Measurements from ENCODE around the gene TNS1. TPM values are rescaled to one million over a fixed set of nuclear protein-coding genes. Genes with fewer than 3 reads are reported as not detected.

TNS1 gene
- total RNA-seq, 1 donor from 2014 or later = 219 TPM

DNA sequence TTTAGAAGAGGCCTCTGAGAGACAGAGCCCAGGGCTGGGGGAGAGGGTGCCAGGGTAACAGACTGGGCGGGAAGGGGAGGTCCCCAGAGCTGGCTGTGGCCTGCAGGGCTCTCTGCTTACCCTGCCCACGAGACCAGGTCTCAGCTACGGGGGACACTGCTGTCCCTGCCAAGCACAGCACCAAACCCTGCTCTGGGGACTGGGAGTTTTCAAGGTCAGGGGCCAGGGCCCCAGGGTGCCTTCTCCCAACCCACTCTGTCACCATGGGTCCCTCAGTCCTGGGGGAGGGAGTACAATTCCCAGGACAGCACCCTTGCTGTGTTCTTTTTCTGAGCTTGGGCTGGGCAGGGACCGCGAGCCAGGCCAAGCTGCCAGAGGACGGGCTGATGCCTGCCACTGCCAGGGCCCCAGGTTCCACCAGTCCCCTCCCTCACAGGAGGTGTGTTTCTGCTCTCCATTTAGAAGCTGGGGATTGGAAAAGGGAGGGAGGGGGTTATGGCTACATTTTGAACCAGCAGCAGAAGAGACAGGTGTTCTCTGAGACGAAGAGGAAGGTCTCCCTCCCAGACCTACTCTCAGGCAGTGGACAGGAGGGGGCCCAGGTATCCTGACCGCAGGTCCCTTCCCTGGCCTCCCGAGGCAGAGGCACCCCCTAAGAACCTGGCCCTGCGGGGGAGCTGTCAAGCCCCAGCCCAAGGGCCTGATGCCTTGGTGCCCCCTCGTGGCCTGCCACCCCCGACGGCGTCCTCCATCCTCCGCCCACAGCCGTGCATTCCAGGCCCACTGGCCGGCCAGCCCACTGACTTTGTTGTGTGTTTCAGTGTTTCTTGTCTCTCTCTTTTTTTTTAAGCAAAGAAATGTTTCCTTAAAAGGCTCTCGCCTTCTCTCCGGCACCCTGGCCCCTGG is 80.4 kb downstream of the TNS1 start:
- H3K4me1 ChIP-seq (ENCODE audit: insufficient read depth, low read length) = peaks cover 61% of the 10 kb centered on the region
- peaks cover 89% of the 10 kb centered on the region for H3K79me2 ChIP-seq (ENCODE audit: insufficient read depth, low read length)
- peaks cover 9% of the 10 kb centered on the region for H3K36me3 ChIP-seq (ENCODE audit: insufficient read depth, low read length)
- FAIRE-seq (no peak), DNase-seq (ENCODE audit: low read depth) (peak; percentile 54)
- Mint-ChIP-seq H3K9me3 (ENCODE audit: unreplicated experiment) (peaks cover 2% of the 10 kb centered on the region), H3K36me3 (ENCODE audit: low read depth, unreplicated experiment) (peaks cover 24% of the 10 kb centered on the region), H3K27me3 (ENCODE audit: low read depth, unreplicated experiment) (no peaks in the 10 kb centered on the region), H3K27ac (ENCODE audit: unreplicated experiment) (peak overlapping the region; percentile 75), H3K4me3 (ENCODE audit: unreplicated experiment) (no peak overlapping the region), H3K4me1 (ENCODE audit: low read depth, unreplicated experiment) (peaks cover 87% of the 10 kb centered on the region)
- H3K9ac ChIP-seq (ENCODE audit: low read length) = peak overlapping the region; percentile 57
- H3K27me3 ChIP-seq (ENCODE audit: insufficient read depth, low read length) = no peaks in the 10 kb centered on the region
- TF ChIP-seq, protein P1, sequence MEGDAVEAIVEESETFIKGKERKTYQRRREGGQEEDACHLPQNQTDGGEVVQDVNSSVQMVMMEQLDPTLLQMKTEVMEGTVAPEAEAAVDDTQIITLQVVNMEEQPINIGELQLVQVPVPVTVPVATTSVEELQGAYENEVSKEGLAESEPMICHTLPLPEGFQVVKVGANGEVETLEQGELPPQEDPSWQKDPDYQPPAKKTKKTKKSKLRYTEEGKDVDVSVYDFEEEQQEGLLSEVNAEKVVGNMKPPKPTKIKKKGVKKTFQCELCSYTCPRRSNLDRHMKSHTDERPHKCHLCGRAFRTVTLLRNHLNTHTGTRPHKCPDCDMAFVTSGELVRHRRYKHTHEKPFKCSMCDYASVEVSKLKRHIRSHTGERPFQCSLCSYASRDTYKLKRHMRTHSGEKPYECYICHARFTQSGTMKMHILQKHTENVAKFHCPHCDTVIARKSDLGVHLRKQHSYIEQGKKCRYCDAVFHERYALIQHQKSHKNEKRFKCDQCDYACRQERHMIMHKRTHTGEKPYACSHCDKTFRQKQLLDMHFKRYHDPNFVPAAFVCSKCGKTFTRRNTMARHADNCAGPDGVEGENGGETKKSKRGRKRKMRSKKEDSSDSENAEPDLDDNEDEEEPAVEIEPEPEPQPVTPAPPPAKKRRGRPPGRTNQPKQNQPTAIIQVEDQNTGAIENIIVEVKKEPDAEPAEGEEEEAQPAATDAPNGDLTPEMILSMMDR (IDR thresholded peaks at IDR 0.05; ENCODE audit: insufficient read depth, low read depth, low read length) = peak; percentile 15
- TF ChIP-seq EZH2 (IDR thresholded peaks at IDR 0.05; ENCODE audit: insufficient read depth, low read length) = no peak
- H3K4me2 ChIP-seq (ENCODE audit: low read length) = peak overlapping the region; percentile 79
- no peak overlapping the region for H3K4me3 ChIP-seq (ENCODE audit: insufficient read depth, low read depth, low read length)
- H2AFZ ChIP-seq (ENCODE audit: low read depth, low read length) = no peak overlapping the region
- H3K9me3 ChIP-seq (ENCODE audit: insufficient read depth, low read depth, low read length) = no peaks in the 10 kb centered on the region
- H4K20me1 ChIP-seq (ENCODE audit: insufficient read depth, low read length) = no peaks in the 10 kb centered on the region
- peak overlapping the region; percentile 71 for H3K27ac ChIP-seq (ENCODE audit: low read depth, low read length)

DNA sequence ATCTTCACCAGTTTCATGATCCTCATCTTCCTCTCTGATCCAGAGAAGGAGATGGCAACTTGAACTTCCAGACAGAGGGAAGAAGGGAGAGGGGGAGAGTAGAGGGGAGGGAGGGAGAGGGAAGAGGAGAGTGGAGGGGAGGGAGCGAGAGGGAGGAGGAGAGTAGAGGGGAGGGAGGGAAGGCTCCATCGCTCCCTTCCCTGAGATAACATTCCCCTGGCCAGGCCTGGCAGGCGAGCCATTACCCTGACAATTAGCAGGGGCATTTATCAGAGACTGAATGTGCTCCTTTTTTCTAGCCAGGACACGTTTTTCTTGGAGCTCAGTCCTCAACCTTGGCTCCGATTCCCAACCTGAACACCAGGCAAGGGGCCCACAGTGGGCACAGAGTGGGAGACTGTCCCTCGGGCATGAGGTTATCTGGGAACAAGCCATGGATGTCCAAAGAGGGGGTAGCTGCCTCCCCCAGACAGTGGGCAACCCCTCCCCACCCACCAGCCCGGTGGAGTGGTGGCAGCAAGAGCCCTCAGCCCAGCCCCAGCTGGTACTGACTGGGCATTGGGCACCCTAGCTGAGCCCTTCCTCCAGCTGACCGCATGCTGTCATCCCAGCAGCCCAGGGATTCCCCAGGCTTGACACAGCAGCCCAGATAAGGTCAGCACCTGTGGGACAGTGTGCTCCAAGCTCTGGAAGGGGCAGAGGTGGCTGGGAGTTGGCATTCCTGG is 81.8 kb downstream of the TNS1 start:
- Mint-ChIP-seq H3K4me1 (ENCODE audit: low read depth, unreplicated experiment) (peaks cover 84% of the 10 kb centered on the region), H3K36me3 (ENCODE audit: low read depth, unreplicated experiment) (peaks cover 24% of the 10 kb centered on the region), H3K27ac (ENCODE audit: unreplicated experiment) (peak overlapping the region; percentile 87), H3K27me3 (ENCODE audit: low read depth, unreplicated experiment) (no peaks in the 10 kb centered on the region), H3K9me3 (ENCODE audit: unreplicated experiment) (peaks cover 2% of the 10 kb centered on the region), H3K4me3 (ENCODE audit: unreplicated experiment) (no peak overlapping the region)
- peak overlapping the region; percentile 79 for H3K4me2 ChIP-seq (ENCODE audit: low read length)
- peaks cover 4% of the 10 kb centered on the region for H3K36me3 ChIP-seq (ENCODE audit: insufficient read depth, low read length)
- H3K9me3 ChIP-seq (ENCODE audit: insufficient read depth, low read depth, low read length) = no peaks in the 10 kb centered on the region
- peaks cover 89% of the 10 kb centered on the region for H3K79me2 ChIP-seq (ENCODE audit: insufficient read depth, low read length)
- peak overlapping the region; percentile 57 for H3K9ac ChIP-seq (ENCODE audit: low read length)
- no peak overlapping the region for H3K4me3 ChIP-seq (ENCODE audit: insufficient read depth, low read depth, low read length)
- H3K27me3 ChIP-seq (ENCODE audit: insufficient read depth, low read length) = no peaks in the 10 kb centered on the region
- peak overlapping the region; percentile 71 for H3K27ac ChIP-seq (ENCODE audit: low read depth, low read length)
- FAIRE-seq (peak; percentile 59), DNase-seq (ENCODE audit: low read depth) (peak; percentile 63)
- TF ChIP-seq EZH2 (IDR thresholded peaks at IDR 0.05; ENCODE audit: insufficient read depth, low read length) = no peak
- TF ChIP-seq, protein P1 (IDR thresholded peaks at IDR 0.05; ENCODE audit: insufficient read depth, low read depth, low read length) = no peak
- peaks cover 61% of the 10 kb centered on the region for H3K4me1 ChIP-seq (ENCODE audit: insufficient read depth, low read length)
- no peak overlapping the region for H2AFZ ChIP-seq (ENCODE audit: low read depth, low read length)
- no peaks in the 10 kb centered on the region for H4K20me1 ChIP-seq (ENCODE audit: insufficient read depth, low read length)
